Activated CD4-positive, CD25-positive, alpha-beta regulatory T cell treated with anti-CD3 and anti-CD28 coated beads, Interleukin-2, amount 50 U/mL, for 16 hours (primary cell): ENCODE results near the gene TTYH3.
"Not testable (repeated sequence)": the region's sequence is repeated elsewhere in the genome, so short reads cannot be mapped to it uniquely, and the experiment has no call there.

Source experiments
- DNase-seq: peaks from one replicate; pipeline ENCODE4 v3.0.0-alpha.2; 2020; ENCODE audit warnings: low read depth, low spot score

TTYH3 gene

DNA sequence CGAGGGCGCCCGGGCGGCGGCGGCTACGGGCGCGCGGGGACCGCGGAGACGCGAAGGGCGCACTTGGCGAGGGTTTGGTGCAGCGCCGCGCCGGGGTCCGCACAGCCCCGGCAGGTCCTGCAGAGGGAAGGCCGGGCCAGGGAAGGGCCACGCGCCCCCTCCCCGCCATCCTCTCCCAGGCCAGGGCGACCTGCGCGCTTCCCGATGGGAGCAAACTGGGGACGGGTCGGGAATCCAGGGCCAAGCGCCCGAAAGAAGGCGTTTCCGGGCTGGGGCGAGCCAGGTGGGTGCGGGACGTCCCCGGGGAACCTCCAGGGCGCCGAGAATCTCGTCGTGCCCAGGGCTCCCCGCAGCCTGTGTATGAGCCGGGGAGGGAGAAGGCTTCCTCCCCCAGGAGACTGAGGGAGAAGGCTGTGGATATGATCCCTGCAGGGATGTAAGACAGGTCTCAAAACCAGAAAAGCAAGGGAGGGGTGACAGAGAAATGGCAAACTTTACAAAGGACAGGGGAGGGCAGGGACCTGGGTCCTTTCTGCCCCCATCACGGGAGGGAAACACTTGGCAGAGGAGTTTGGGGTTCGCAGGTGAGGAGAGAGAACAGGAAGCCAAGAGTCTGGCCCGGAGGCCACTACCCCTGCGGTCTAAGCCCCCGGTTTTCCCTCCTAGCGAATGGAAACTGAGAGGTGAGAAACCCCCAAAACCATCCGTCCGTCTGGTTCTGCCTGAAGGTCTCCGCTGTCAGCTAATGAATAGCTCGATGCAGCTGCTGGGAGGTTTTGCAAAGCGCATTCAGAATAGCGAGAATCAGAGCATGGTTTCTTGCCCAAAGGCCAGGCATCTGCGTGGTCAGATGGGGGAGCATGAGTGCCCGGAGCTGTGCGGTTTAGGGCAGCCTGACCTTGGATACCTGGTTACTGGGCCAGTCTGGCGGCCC is 56.9 kb downstream of the TTYH3 start:
- no peak for DNase-seq

DNA sequence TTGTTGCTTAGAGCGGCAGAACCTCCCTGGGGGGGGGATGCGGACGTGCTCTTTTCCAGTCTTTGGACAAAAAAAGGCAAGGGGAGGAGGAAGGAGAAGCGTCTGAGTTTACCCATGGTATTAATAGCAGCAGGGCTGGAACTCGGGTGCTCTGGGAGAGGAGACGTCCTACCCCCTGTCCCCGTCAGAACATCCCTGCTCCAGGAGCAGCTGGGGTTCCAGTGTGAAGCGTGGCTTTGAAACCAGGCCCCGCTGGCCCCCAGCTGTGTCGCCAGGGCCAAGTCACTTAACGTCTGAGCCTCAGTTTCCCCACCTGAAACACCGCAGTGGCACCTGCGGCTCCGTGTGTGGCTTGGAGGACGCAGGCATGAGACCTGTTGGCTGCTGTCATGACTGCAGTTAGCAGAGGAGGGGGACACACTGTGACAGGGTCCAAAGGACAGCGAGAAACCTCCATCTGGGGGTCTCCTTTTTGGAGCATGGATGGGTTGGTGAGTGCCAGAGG is 57.6 kb downstream of the TTYH3 start:
- no peak for DNase-seq

- no peak for DNase-seq
Measured at GRCh38 chr7:2689951-2690705, 58.3 kb downstream of the TTYH3 start.

- DNase-seq = no peak
Measured at GRCh38 chr7:2691011-2691707, 59.4 kb downstream of the TTYH3 start.

GRCh38 chr7:2691932-2692439 is 60.2 kb downstream of the TTYH3 start:
- DNase-seq = not testable (repeated sequence)

- DNase-seq = no peak
Measured at GRCh38 chr7:2692543-2692942, 60.8 kb downstream of the TTYH3 start.

DNA sequence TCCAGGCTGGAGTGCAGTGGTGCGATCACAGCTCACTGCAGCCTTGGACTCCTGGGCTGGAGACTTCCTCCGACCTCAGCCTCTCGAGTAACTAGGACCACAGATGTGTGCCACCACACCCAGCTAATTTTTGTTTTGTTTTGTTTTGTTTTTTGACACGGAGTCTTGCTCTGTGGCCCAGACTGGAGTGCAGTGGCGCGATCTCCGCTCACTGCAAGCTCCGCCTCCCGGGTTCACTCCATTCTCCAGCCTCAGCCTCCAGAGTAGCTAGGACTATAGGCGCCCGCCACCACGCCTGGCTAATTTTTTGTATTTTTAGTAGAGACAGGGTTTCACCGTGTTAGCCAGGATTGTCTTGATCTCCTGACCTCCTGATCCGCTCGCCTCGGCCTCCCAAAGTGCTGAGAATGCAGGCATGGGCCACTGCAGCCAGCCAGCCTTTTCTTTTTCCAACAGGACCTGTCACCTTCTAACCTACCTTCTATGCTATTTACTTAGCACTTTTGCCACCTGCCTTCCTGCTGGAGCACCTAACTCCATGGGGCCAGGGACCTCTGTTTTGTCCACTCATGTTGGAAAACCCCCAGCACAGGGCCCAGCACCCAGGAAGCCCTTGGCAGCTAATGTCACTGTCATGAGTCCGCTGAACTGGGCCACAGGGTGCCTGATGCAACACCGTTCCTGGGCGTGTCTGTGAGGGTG is 61.8 kb downstream of the TTYH3 start:
- not testable (repeated sequence) for DNase-seq

- DNase-seq = not testable (repeated sequence)
Measured at GRCh38 chr7:2694122-2694436, 62.3 kb downstream of the TTYH3 start.

- DNase-seq = peak; percentile 34
Measured at GRCh38 chr7:2698581-2699288, 66.9 kb downstream of the TTYH3 start.

- no peak for DNase-seq
Measured at GRCh38 chr7:2699289-2699620, 67.5 kb downstream of the TTYH3 start.

DNA sequence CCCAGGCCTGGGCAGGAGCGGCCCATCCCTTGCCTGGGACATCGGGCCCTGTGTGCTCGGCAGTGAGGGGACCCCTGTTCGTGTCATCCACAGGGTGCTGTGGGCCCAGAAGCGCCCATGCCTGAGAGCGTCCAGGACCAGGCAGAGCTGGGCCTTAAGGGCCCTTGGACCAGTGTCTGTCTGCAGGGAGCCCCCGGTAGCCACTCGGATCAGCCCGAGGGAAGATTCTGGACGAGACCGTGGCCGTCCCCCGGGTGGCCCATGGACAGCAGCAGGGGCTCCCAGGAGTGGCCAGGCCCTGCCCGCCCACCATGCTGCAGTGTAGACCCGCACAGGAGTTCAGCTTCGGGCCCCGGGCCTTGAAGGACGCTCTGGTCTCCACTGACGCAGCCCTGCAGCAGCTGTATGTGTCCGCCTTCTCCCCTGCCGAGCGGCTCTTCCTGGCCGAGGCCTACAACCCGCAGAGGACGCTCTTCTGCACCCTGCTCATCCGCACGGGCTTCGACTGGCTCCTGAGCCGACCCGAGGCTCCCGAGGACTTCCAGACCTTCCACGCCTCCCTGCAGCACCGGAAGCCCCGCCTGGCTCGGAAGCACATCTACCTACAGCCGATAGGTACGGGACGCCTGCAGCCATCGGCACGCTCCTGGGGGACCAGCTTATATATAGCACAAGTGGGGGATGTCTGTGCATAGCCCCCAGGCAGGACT is 68.5 kb downstream of the TTYH3 start:
- no peak for DNase-seq

DNA sequence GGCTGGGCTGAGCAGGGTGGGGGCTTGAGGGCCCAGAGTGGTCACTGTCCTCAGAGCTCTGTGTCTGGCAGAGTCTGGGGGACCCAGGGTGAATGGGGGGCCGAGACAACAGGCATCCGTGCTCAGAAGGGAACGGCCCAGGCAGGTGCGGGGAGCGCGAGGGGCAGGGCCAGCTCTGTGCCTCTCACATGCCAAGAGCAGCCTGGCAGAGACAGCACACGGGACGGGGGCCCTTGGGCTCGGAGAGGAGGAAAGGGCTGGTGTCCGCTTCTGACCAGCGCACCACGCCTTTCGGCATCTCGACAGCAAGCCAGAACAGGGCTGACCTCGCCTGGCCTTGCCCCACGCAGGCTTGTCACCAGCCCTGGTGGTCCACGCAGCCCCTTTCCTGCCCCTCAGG is 69.6 kb downstream of the TTYH3 start:
- no peak for DNase-seq

DNA sequence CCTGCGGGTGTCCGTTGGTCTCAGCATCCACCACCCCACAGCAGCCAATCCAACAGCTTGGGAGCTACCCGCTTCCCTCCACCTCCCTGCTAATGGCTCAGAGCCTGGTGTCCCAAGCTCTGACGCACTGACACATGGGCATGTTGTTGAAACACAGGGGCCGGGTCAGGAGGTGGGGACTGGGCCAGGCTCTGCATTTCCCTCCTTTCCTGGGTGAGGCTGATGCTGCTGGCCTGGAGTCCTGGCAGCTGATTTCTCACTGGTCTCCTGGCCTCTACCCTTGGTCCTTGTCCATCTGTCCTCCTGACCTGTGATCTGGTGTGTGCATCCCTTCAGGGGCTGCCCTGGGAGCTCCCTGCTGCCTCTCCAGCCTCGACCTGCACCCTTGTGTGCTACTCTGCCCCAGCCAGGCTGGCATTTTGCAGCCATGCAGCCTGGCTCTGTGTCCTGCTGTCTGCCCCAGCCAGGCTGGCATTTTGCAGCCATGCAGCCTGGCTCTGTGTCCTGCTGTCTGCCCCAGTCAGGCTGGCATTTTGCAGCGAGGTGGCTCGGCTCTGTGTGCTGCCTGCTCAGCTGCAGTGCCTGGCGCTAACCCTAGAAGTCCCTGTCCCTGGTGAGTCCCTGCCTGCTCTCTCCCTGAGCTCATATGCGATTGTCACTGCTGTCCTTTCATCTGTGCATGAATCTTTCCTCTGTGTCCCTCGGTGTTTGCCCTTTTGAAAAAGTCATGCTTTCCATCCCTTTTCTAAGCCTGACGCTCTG is 70.2 kb downstream of the TTYH3 start:
- no peak for DNase-seq

DNA sequence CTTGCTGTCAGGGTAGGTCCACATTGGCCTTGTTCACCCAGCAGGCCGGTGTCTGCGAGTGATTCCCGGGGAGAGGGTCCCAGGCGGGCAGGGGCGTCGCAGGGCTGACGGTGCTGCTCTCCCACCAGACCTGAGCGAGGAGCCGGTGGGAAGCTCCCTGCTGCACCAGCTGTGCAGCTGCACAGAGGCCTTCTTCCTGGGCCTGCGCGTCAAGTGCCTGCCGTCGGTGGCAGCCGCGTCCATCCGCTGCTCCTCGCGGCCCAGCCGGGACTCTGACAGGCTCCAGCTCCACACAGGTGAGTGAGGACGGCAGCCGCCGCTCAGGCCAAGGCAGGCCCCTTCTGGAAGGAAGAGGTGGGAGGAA is 70.8 kb downstream of the TTYH3 start:
- no peak for DNase-seq

DNA sequence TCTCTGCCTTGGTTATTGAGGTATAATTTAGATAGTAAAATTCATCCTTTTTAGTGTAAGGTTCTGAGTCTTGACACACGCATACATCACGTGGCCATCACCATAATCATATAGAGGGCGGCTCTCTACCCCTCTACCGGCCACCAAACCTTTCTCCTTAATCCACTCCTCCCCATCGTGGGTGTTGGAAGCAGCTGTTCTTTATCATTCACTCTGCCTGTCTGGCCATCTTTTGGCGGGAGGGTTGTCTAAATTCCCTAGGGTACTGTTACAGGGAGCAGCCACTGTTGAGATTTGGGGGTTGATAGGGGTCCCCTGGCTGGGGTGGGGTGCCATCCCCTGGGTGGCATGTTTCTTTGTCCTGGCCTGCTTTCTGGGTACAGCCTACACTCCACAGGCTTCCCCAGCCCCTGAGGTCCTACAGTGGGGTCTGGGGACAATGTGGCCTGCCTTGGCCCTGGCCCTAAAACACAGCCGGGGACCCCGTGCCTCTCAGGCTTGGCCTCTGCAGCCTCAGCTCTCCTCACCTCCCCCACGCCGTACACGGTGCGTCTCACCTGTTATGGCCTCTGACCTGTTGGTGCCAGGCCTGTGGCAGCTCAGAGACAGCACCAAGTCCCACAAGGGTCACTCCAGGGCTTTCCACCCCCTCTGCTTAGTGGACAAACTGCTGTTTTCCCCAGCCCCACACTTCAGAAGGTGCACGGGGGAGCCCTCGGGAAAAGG is 73.7 kb downstream of the TTYH3 start:
- no peak for DNase-seq

- DNase-seq = no peak
Measured at GRCh38 chr7:2706685-2707126, 74.9 kb downstream of the TTYH3 start.

DNA sequence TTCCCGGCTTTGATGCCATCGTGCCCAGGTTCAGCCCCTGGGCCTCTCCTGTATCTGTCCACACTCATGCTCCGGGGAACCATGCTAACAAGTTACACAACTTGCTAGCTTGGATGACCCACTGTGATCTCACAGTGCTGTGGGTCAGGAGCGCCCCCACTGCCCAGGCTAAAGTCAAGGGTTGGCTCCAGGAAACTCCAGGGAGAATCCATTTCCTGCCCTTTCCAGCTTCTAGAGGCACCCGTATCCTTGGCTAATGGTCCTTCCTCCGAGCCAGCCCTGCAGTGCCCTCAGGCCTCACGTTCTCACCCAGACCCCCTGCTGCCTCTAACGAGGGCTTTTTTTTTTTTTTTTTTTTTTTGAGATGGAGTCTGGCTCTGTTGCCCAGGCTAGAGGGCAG is 75.7 kb downstream of the TTYH3 start:
- no peak for DNase-seq

DNA sequence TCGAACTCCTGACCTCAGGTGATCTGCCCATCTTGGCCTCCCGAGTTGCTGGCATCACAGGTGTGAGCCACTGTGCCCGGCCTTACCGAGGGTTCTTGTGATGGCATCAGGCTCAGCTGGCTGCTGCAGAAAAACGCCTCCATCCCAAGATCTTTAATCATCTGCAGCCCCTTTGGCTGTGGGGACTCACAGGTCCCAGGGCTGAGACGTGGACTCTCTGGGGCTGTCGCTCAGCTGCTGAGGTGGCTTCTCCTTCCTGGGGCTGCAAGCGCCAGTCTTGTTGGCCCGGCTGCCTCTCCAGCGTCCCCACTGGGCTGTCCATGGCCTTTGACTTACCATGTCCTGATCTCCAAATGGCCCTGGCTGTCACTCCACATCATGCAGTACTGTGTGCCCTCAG is 76.3 kb downstream of the TTYH3 start:
- DNase-seq = no peak
